Right lobe of liver (tissue), 4 donors: ENCODE measurements around the gene SNU13.

ENCODE experiments used
- CTCF ChIP-seq, 4 donors: fragments of 200-600 bp in 3 of 4; fragments of 450-650 bp in 1 of 4; IDR thresholded peaks; one replicate each; pipeline versions ENCODE4 v1.5.1 to v1.8.0; 2016 to 2022; ENCODE audit warnings: antibody characterized with exemption in 4 of 4, mild to moderate bottlenecking in 2 of 4
- POLR2A ChIP-seq: fragments of 450-650 bp; IDR thresholded peaks from one replicate; pipeline ENCODE4 v1.6.1; 2017; ENCODE audit warnings: antibody characterized with exemption, mild to moderate bottlenecking
- donor health status: DM: no; HTN: no; CAD: no.
- donor health status: DM: no; HTN: no; CAD: no.
- donor health status: DM: no; HTN: yes; CAD: no.

DNA sequence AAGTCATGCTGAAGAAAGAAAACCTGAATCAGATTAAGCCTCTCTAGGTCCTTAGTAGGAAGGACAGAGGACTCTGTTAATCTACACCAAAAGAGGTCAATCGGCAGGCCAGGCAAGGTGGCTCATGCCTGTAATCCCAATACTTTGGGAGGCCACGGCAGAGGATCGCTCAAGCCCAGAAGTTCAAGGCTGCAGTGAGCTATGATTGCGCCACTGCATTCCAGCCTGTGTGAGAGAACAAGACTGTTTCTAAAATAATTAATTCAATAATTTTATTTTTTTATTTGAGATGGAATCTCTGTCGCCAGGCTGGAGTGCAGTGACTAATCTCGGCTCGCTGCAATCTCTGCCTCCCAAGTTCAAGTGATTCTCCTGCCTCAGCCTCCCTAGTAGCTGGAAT is 63.1 kb downstream of the SNU13 start:
- TF ChIP-seq POLR2A (no peak), CTCF (IDR thresholded peaks at IDR 0.05) (no peak)
